OCI-LY1 (cell line): Measurements from ENCODE around the gene APLP1.
"Not testable (repeated sequence)": the region's sequence is repeated elsewhere in the genome, so short reads cannot be mapped to it uniquely, and the experiment has no call there.

Experiments used
- H2AFZ ChIP-seq: fragments of 200-600 bp; sonication (generic), shearing (Covaris generic); 2 replicates; pipeline ENCODE4 v1.6.0; 2014; ENCODE audit warnings: antibody characterized with exemption, mild to moderate bottlenecking, low read length
- H3F3A ChIP-seq: fragments of 200-600 bp; sonication (generic), shearing (Covaris generic); 2 replicates; pipeline ENCODE4 v1.6.0; 2014; ENCODE audit warnings: mild to moderate bottlenecking, antibody characterized with exemption, low read length, moderate library complexity; ENCODE audit not compliant: insufficient read depth
- H3K27ac ChIP-seq: fragments of 200-600 bp; sonication (generic); 2 replicates; pipeline ENCODE4 v1.5.1; 2014; ENCODE audit warnings: low read length, mixed run types, mild to moderate bottlenecking, low read depth; ENCODE audit not compliant: poor library complexity, severe bottlenecking
- H3K27me3 ChIP-seq: fragments of 200-600 bp; sonication (generic); 2 replicates; pipeline ENCODE4 v1.6.0; 2014; ENCODE audit warnings: antibody characterized with exemption, mild to moderate bottlenecking, low read length, moderate library complexity; ENCODE audit not compliant: insufficient read depth
- H3K36me3 ChIP-seq: fragments of 200-600 bp; sonication (generic); 2 replicates; pipeline ENCODE4 v1.6.1; 2014; ENCODE audit warnings: mild to moderate bottlenecking, antibody characterized with exemption, low read length, moderate library complexity, mixed read lengths; ENCODE audit not compliant: insufficient read depth
- H3K4me1 ChIP-seq: fragments of 200-600 bp; sonication (generic); 2 replicates; pipeline ENCODE4 v1.5.1; 2014; ENCODE audit warnings: mild to moderate bottlenecking, low read length, moderate library complexity; ENCODE audit not compliant: insufficient read depth, severe bottlenecking
- H3K4me2 ChIP-seq: fragments of 200-600 bp; sonication (generic), shearing (Covaris generic); 2 replicates; pipeline ENCODE4 v1.6.1; 2014; ENCODE audit warnings: low read length
- H3K4me3 ChIP-seq: fragments of 200-600 bp; sonication (generic); 2 replicates; pipeline ENCODE4 v1.5.1; 2014; ENCODE audit warnings: low read length, low read depth, mild to moderate bottlenecking, mixed read lengths; ENCODE audit not compliant: poor library complexity, severe bottlenecking
- H3K79me2 ChIP-seq: fragments of 200-600 bp; shearing (Covaris generic); 2 replicates; pipeline ENCODE4 v1.6.1; 2016; ENCODE audit warnings: mixed run types, low read length, mixed read lengths; ENCODE audit not compliant: insufficient read depth
- H3K9ac ChIP-seq: fragments of 200-600 bp; sonication (generic), shearing (Covaris generic); 2 replicates; pipeline ENCODE4 v1.6.1; 2014; ENCODE audit warnings: mild to moderate bottlenecking, low read length, mixed read lengths
- H3K9me2 ChIP-seq: fragments of 200-600 bp; sonication (generic), shearing (Covaris generic); 2 replicates; pipeline ENCODE4 v1.6.1; 2014; ENCODE audit warnings: low read depth, mild to moderate bottlenecking, low read length, mixed read lengths
- H3K9me3 ChIP-seq: fragments of 200-600 bp; shearing (Covaris generic); 2 replicates; pipeline ENCODE4 v1.6.1; 2014; ENCODE audit warnings: low read length, mixed read lengths
- H4K20me1 ChIP-seq: fragments of 200-600 bp; sonication (generic), shearing (Covaris generic); 2 replicates; pipeline ENCODE4 v1.6.0; 2016; ENCODE audit warnings: mild to moderate bottlenecking, low read length; ENCODE audit not compliant: insufficient read depth
- CTCF ChIP-seq: fragments of 200-600 bp; sonication (generic), shearing (Covaris generic); IDR thresholded peaks from 2 replicates; pipeline ENCODE4 v1.5.1; 2017; ENCODE audit warnings: mild to moderate bottlenecking, antibody characterized with exemption, low read length, moderate library complexity, mixed read lengths
- EZH2 ChIP-seq: fragments of 200-600 bp; sonication (generic), shearing (Covaris generic); IDR thresholded peaks from 2 replicates; pipeline ENCODE4 v1.8.0; 2017; ENCODE audit warnings: borderline replicate concordance, mixed run types, mild to moderate bottlenecking, antibody characterized with exemption, low read length, moderate library complexity, mixed read lengths

Gene APLP1

DNA sequence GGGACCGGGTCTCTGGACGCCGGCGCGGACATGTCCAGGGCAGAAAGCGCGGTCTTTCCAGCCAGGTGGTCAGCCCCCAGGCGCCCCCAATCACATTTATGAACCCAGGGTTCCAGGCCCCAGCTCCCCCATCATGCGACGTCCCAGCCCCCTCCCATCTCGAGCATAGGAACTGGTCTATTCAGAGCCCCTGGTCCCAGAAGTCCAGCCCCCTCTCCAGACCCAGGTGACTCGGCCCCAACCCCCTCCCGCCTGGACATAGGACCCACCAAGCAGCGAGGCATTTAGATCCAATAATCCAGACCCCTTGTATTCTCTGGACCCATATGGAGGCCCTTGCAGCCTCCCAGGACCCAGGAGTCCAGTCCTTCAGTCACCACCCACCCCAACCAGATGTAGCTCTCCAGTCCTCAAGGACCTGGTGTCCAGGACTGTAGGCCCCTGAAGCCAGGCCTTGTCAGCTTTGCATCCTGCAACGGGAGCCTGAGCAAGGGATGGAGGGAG is 501 bp downstream of the APLP1 start:
- Histone ChIP-seq H3K27me3 (peaks cover 4% of the 10 kb centered on the region; the same call in 1 of the 2 replicates), H3K9me3 (no peaks in the 10 kb centered on the region), H3K4me3 (peak overlapping the region; percentile 44), H3K4me2 (peak overlapping the region; percentile 52), H3K4me1 (peaks cover 18% of the 10 kb centered on the region), H3K27ac (no peak overlapping the region), H3F3A (no peaks in the 10 kb centered on the region), H4K20me1 (no peaks in the 10 kb centered on the region), H3K36me3 (no peaks in the 10 kb centered on the region), H2AFZ (no peak overlapping the region), H3K9me2 (no peaks in the 10 kb centered on the region), H3K79me2 (no peaks in the 10 kb centered on the region), H3K9ac (peak overlapping the region; percentile 31; the same call in 1 of the 2 replicates)
- no peak for TF ChIP-seq CTCF
- no peak for TF ChIP-seq EZH2

GRCh38 chr19:35869327-35870123 is 1.2 kb downstream of the APLP1 start:
- no peaks in the 10 kb centered on the region for H3K9me2 ChIP-seq
- peak overlapping the region; percentile 44 for H3K4me3 ChIP-seq
- TF ChIP-seq CTCF = no peak
- no peak for TF ChIP-seq EZH2
- H4K20me1 ChIP-seq = no peaks in the 10 kb centered on the region
- no peak overlapping the region for H3K9ac ChIP-seq
- H2AFZ ChIP-seq = no peak overlapping the region
- no peak overlapping the region for H3K27ac ChIP-seq
- H3F3A ChIP-seq = no peaks in the 10 kb centered on the region
- H3K79me2 ChIP-seq = no peaks in the 10 kb centered on the region
- H3K27me3 ChIP-seq = peaks cover 4% of the 10 kb centered on the region; the same call in 1 of the 2 replicates
- H3K4me1 ChIP-seq = peaks cover 18% of the 10 kb centered on the region
- H3K36me3 ChIP-seq = no peaks in the 10 kb centered on the region
- no peaks in the 10 kb centered on the region for H3K9me3 ChIP-seq
- H3K4me2 ChIP-seq = peak overlapping the region; percentile 52

DNA sequence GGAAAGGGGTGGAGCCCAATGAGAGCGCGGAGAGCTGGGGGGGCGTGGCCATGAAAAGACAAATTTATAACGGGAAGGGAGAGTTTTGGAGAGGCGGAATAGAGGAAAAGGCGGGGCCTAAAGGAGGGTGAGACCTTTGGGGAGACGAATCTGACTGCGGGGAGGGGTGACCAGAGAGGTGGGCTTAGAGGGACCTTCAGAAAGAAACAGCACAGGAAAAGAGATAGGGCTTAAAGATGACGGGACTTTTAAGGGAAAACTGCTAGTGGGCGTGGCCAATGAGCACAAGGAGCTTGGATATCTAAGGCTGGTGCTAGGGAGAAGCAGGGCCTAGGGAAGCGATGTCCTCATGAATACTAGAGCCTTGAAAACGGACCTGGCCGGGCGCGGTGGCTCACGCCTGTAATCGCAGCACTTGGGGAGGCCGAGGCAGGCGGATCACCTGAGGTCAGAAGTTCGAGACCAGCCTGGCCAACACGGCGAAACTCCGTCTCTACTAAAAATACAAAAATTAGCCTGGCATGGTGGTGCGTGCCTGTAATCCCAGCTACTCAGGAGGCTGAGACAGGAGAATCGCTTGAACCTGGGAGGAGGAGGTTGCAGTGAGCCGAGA is 1.9 kb downstream of the APLP1 start:
- not testable (repeated sequence) for H3K79me2 ChIP-seq, H2AFZ ChIP-seq, H3K9me2 ChIP-seq, H3K27me3 ChIP-seq, H3K9ac ChIP-seq, H3K27ac ChIP-seq, H3K9me3 ChIP-seq, H3F3A ChIP-seq, H3K36me3 ChIP-seq, H4K20me1 ChIP-seq
- H3K4me3 ChIP-seq = peak overlapping the region; percentile 44
- H3K4me1 ChIP-seq = peaks cover 18% of the 10 kb centered on the region
- H3K4me2 ChIP-seq = peak overlapping the region; percentile 52
